Stimulated activated CD8-positive, alpha-beta memory T cell treated with anti-CD3 and anti-CD28 coated beads, Interleukin-2, amount 100 ng/mL, for 1 hour (primary cell): ENCODE measurements around the gene HSPG2.

Experiments used
- DNase-seq, 2 donors: peaks; one replicate each; pipeline ENCODE4 v3.0.0-alpha.2; 2020; ENCODE audit warnings: low read depth in 2 of 2

The HSPG2 gene

DNA sequence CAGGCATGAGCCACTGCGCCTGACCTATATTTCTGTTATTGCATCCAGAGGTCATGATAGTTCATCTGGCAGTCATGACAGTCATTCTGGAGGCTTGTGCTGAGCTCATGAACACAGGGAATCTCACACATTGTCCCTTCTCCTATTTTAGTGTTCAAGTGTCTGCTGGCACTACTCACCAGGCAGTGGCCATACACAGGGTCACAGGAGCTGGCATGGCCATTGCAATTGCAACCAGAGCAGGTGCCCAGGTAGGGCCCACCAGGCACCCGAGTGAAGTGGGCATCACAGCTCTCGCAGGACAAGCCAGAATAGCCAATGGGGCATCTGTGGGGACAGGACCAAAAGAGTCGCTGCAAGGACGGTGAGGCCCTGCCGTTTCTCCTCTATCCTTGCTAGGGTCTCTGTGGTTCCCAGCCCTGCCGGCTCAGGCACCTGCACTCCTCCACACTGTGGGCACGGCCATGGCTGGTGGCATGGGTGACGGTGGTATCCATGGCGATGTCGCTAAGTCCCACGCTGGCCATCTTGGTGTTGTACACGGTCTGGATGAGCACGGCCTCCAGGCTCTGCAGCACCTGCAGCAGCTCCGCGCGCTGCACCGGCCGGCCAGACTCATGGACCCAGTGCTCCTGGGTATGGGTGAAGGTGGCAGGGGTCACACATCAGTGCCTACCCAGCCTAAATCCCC, 57.0 kb downstream of the HSPG2 start:
- DNase-seq, result no peak

DNA sequence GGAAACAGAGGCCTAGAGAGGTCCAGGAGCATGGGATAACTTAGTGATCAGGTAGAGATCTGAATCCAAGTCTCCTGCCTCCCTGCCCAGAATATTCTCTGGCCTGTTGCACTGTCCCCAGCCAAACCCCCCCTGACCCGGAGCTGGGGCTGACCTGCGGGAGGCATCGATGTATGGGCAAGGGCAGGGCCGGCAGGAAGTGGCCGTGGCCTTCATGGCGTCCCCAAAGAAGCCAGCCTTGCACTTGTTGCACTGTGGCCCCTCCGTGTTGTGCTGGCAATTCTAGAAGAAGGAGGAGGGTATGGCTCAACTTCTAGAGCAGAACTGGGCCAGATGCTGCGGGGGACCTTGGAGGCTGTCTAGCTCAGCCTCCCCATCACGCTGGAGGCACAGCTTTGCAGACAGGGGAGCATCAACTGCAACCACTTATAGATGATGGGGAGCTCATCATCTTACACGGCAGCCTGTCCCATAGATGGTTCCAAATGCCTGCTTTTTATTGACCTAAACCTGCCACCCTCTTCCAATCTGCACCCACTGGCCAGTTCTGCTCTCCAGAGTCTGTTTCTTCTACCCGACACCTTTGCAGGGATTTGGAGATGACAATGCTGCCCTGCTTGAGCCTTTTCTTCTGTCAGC, 58.2 kb downstream of the HSPG2 start:
- no peak for DNase-seq

DNA sequence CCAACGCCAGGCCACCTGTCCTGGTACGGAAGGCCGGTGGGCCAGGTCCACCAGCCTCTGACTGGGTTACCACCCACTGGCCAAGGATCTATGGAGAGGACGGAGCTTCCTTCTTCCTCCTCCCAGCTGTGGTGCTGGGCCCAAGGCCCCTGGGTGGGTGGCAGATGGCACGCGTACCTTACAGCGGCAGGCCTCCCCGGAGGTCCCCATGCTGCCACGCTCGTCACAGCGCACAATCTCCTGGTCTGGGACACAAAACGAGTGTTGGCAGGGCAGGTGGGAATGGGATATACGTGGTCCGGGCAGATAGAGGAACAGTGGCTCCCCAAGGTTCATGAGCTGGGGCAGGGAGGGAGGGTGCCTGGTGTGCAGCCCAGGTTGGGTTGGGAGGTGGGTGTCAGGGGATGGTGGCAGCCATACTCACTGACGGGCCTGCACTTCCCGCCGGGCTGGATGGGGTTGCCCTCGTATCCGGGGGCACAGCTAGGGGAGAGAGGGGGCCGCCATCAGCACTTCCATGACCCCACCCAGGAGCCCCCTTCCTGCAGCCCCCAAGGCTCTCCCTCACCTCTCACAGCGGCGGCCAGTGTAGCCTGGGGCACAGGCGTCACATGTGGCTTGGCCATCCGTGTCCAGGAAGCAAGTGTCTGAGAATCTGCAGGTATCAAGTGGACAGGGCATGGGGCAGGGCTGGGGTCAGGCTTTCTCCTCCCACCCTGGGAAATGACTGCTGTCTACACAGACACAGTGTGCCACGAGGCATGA, 58.9 kb downstream of the HSPG2 start:
- DNase-seq, result no peak

DNA sequence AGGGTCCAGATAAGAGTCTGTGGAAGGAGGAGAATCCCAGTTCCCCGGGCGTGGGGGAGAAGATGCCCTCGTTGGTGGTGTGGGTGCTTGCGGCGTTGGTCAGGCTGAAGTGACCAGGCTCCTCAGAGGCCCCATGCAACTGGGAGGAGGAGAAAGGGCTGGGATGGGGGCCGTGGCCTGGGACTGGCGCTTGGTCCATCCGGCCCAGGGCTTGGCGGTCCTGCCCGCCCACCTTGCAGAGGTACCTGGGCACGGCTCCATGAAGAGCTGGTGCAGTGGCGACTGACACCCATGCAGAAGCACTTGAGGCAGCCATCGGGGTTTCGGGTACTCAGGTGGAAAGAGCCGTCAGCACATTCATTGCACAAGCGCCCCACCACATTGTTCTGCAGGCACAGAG, 60.8 kb downstream of the HSPG2 start:
- no peak for DNase-seq

DNA sequence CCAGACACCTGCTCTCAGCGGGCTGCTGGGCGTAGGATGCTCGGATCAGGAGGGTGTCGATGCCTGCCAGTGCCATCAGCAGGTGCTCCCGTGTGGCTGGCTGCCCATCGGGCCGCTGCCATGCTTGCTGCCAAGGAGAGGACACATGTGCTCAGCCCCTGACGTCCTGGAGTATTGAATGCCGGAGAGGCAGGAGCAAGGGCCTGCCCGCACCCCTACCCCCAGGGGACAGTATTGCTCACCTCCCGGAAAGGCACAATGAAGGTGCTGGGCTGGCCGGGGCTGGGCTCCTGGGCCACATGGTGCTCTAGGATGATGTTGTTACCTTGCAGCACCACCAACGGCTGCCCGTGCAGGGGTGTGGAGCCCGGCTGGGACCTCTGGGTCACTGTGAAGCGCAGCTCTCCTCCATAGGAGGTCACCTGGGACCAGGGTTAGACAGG, 61.5 kb downstream of the HSPG2 start:
- DNase-seq, result no peak

DNA sequence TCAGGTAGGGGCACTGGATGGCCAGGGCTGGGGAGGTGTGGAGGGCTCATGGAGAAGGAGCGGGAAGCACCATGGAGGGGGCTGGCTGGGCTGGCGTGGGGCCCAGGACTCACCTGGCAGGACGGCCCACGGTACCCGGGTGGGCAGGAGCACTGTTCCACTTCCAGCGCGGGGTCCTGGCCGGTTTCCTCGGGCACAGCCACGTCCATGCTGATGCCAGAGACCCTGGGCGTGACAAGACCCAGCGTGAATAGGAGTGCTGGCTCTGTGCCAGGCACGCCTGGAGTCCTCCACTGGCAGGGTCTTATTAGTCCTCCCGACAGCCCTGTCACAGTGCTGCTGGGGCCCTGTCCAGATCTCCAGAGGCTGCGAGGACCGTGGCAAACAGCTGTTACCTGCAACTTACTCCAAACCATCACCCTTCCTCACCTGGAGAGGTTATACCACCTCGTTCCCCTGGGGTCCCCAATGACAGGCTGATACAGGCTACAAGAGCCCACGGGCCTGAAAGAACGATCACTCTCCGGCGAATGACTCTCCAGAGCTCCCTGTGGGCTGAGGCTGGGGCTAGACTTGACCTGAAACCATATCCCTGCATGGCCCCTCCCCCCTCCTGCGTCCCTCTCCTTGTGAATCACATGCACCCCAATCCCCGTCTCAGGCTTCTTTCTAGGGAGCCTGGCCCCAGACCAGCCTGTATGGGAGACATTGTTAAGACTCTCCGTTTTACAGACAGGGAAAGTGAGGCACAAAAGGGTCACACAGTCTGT, 62.1 kb downstream of the HSPG2 start:
- no peak for DNase-seq

DNA sequence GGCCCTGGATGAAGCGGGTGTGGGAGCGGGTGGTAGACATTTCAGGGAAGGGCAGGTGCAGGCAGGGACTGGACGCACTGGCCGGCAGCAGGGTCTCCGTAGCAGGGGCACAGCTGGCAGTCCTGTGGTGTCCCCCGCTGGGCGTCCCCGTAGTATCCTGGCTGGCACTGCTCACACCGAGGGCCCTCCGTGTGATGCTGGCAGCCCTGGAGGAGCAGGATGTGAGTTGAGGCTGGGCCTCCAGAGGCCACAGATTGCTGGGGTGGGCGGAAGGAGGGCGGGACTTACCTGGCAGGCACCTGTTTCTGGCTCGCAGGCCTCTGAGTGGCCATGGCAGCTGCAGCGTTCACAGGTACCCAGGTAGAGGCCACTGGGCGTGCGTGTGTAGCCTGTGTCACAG, 62.8 kb downstream of the HSPG2 start:
- DNase-seq, result no peak

DNA sequence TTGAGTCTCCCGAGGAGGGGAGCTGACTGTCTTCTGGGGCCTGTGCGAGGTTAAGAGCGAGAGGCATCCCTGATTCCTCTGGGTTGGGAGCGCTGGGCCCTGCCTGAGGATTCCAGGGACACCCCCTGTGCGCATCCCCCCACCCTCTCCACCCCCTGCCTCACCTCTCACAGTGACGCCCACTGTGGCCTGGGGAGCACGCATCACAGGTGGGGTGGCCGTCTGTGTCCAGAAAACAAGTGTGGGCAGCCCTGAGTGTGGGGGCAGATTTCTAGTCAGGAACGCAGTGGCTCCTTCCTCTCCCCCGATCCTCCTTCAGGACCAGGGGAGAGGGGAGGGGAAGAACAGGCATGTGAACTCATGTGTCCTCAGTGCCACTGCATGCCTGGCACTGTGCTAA, 63.3 kb downstream of the HSPG2 start:
- no peak for DNase-seq

DNA sequence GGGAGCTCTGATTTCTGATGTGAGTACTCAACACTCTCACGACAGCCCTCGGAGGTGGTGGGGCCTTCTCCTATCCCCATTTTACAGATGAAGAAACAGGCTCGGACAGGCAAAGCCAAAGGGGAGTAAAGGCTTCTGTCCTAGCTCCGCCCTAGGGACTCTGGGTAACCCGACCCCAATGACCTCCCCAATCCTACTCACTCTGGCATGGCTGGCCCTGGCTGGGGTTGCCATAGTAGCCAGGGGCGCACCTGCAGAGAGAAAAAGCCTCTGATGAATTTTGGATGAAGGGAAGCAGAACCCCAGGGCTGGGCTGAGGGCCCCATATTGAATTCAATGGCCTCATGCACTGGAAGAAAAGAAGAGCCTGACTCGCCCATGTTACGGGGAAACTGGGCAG, 63.9 kb downstream of the HSPG2 start:
- no peak for DNase-seq

DNA sequence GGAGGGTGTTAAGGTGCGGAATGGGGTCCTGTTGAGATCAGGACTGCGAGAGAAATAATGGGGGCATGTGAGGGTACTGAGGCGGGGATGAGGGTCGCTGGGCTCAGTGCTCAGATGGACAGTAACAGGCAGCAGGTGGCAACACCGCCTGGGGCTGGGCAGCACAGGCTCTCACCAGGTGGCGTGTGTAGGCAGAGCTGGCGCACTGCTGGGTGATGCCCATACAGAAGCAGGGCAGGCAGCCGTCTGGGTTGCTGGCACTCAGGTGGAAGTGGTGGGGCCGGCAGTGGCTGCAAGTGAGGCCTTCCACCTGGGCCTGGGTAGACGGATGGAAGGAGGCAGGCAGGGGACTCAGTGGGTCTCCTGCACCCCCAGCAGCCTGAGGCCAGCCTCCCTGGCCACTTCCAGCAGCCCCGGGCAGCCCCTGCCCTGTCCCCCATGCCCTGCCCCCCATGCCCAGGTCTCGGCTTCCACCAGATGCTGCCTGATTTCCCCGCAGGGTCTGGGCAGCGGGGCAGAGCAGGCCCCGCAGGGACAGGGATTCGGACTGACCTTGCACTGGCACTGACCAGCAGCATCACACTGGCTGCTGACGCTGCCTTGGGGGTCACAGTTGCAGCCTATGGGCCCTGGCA, 64.5 kb downstream of the HSPG2 start:
- DNase-seq, result no peak

DNA sequence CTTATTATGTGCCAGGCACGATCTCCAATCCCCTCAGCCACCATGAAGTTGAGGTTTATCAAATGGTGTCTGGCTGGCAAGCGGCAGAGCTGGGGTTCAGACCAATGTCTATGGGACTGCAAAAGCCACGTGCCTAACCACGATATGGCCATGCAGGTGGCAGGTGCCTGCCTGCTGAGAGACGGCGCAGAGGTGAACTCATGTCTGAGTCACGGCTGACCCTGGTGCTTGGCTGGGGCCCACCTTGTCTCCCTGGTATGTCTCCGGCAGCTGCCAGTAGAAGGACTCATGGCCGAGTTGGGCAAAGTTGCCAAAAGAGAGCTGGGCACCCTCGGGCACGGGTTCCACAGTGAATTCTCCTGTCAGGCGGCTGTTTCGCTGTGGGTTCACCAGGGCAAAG, 65.2 kb downstream of the HSPG2 start:
- DNase-seq, result no peak

DNA sequence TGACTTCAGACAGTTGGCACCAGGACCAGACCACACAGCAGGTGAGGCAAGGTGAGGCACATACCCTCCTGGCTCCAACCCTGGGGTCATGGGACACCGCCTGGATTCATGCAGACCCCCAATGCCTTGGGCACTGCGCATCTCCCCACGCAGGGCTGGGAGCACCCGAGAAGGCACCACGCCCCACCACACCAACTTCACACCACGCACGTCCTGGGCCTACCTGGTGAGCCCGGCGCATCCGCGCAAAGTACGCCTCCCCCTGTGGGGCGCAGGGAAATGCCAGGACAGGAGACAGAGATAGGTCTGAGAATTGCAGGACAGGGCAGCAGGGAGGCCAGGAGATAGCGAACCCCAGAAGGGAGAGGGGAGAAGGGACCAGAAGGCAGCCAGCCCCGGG, 66.5 kb downstream of the HSPG2 start:
- DNase-seq, result no peak

DNA sequence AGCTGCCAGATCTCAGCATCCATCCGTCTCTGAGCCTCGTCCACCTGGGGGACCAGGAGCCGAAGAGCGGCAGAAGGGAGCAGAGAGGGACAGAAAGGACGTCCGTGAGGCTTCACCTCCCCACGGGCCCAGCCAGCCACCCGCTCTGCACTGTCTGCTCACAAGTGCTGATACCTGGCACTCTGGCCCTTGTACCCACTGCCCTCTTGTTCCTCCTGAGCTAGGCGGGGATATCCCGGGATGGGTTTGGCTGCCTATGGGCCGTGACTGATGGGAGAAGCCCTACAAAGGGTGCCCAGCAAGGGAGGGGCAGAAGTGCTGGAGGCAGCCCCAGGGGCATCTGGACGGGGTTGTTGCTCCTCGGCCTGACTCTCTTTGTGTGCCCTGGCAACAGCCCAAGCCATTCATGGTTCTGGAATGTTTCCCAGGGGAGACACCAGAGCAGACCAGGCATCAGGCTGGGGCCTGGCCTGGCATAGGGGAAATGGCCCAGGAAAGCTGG, 67.4 kb downstream of the HSPG2 start:
- no peak for DNase-seq

DNA sequence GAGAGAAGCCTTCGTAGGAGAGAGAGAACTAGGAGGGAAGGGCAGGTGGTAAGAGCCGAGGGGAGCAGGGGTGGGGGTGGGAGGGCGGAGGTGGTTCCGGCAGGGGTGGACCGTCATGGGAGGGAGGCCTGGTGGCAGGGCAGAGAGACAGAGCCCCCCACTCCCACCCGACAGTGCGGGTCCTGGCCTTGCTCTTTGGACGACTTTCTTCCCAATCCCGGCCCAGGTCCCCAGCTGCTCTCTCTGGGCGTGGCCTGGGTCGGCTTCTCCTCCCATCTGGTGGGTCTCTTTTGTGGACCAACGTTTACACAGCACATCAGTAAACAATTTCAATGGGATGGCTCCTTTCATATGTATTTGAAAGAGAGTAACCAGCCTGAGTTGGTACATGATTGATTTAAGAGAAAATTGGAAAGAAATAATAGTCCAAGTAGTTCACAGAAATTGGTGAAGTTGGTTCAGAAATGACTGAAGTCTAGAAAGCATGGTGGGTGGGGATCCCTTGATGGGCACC, 68.1 kb downstream of the HSPG2 start:
- no peak for DNase-seq

DNA sequence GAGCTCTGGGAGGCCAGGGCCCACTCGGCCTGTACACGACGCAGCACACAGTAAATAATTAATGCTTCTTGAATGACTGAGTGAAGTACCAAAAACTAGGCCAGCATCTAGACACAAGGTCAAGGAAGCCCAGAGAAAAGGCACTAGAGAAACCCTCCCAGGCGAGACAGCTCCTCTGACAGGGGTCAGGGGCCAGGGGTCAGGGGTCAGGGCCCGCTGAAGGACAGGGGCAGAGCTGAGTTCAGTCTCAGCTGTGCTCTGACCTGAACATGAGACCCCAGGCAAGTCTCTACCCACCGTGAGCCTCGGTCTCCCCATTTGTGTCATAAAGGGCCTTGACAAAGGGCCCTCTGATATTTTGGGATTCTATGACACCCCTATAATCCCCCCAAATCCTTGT, 68.6 kb downstream of the HSPG2 start:
- DNase-seq, result no peak

DNA sequence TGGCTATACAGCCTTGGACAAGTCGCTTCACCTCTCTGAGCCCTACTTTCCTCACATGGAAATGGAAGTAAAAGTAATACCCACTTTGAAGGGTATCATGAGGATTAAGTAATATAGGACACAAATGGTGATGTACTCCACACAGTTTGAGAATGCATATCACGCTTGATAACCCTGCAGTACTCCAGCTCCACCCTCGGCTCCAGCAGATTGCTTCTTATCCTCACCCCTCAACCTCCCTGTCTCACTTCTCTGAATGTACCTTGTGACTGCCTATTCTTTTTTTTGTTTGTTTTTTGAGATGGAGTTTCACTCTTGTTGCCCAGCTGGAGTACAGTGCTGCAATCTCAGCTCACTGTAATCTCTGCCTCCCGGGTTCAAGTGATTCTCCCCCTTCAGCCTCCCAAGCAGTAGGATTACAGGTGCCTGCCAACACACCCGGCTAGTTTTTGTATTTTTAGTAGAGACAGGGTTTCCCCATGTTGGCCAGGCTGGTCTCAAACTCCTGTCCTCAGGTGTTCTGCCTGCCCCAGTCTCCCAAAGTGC, 69.6 kb downstream of the HSPG2 start:
- no peak for DNase-seq

DNA sequence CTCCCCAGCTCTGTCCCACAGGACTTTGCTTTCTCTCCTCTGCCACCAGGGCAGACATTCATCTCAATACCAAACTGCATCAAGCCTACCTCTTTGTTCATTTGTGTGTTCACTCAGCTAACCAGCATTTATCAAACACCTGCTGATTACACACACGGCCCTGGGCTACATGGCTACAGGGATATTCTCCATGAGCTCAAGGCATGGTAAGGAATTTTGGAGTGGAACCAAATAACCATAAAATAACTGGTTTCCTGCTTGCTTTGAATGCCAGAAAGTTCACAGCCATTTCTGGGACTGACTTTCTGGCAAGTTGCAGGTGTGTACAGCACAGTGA, 70.4 kb downstream of the HSPG2 start:
- DNase-seq, result no peak

DNA sequence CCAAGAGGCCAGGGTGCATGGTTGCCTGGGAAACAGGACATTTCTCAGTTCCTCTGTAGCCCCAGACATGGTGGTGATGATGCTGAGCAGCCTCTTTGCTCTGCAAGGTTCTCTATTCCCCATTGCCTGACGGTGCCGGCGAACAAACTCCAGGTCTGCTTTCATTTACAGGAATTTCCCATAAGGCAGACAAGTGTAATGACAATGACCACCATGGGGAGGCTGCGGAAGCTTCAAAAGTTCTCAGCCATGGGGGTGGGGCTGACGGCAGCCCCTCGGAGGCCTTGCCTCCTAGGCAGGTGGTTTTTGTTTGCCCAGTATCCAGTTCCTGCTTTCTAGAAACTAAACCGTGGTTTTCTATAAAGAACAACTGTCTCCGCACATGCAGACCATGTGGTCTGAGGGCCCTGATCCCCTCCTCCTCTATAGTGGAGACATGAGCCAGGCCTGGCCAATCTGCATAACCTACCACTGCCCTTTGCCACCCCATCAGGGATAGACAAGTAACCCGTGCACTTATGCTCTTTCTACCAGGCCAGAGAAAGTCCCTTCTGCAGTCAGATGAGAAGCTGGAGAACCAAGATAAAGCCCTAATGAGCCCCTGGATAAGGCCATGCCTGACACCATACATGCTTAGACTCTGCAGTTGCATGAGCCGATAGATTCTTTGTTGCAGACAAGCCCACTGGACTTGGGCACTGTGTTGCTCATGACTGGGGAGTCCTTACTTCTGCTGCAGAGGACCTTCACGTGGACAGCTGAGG, 71.0 kb downstream of the HSPG2 start:
- DNase-seq, result no peak

DNA sequence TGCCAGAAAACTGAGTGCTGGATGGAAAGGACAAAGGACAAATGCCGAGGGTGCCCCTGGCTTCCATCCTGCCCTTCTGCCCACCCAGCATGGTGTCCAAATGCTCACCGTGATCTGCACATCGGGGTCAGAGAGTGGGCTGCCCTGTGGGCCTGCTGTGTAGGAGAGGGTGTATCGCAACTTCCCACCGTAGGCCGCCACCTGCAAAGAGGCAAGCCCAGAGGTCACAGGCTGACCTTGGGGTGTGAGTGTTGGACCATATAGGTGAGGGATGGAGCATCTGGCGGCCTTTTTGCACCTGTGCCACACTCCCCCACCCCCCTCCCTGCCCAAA, 71.5 kb downstream of the HSPG2 start:
- no peak for DNase-seq

DNA sequence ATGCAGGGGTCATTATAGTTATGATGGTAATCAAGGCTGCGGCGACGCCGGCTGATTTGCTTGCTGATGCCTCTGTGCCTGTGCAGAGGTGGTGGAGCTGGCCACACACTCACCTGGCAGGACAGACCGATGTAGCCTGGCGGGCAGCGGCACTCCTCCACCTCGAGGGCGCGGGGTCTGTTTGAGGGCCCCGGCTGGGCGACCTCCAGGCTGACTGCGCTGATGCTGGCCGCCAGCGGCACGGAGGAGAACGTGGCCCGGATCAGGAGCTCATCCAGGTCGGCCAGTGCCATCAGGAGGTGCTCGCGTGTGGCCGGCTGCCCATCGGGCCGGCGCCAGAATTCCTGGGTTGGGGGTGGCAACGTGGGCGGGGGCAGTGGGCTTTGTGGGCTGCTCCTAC, 72.4 kb downstream of the HSPG2 start:
- no peak for DNase-seq

DNA sequence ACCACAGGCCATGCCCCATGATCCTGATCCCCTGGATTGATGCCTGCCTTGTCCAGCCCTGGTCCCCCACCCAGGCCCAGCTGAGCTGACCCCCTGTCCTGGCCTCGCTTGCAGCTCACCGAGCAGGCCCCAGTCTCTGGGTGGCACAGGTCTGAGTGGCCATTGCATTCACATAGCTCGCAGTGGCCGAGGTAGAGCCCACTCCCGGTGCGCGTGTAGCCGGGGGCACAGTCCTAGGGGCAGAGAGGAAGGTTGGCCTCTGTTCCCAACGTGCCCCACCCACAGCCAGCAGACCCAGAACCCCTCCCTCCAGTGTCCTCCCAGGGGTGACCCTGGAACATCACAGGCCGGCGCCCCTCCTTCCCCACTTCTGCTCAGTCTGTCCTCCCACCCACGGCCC, 73.1 kb downstream of the HSPG2 start:
- DNase-seq, result no peak
